Lower lobe of right lung (tissue), 2 donors: ENCODE results near the gene PHF8. TPM values are rescaled to one million over a fixed set of nuclear protein-coding genes. Genes with fewer than 3 reads are reported as not detected.

Source experiments
- ATAC-seq, 2 donors: fragments of 200-7000 bp; cut with Tn5 transposase; one replicate each; pipeline ENCODE4 v1.9.1; 2020 to 2022; ENCODE audit warnings: mild to moderate bottlenecking in 2 of 2, moderate library complexity in 2 of 2
- DNase-seq: peaks from one replicate; pipeline ENCODE4 v3.0.0-alpha.2; 2020
- H3K27ac ChIP-seq: fragments of 200-600 bp; one replicate; pipeline ENCODE4 v1.8.0; 2022
- H3K27me3 ChIP-seq: fragments of 200-600 bp; one replicate; pipeline ENCODE4 v1.8.0; 2022; ENCODE audit warnings: low read depth
- H3K36me3 ChIP-seq: fragments of 200-600 bp; one replicate; pipeline ENCODE4 v1.8.0; 2022; ENCODE audit warnings: mild to moderate bottlenecking
- H3K4me1 ChIP-seq: fragments of 200-600 bp; one replicate; pipeline ENCODE4 v1.8.0; 2022
- H3K4me3 ChIP-seq: fragments of 200-600 bp; one replicate; pipeline ENCODE4 v1.8.0; 2022; ENCODE audit warnings: mild to moderate bottlenecking
- H3K9me3 ChIP-seq: fragments of 200-600 bp; one replicate; pipeline ENCODE4 v1.8.0; 2022
- intact Hi-C: fragments of 100-400 bp; cut with DNase I; formaldehyde crosslinking; loops from one replicate; pipeline ENCODE4 v1.11.0; 2022
- total RNA-seq: library from RNA; stranded (reverse); fragmentation: NEBNext Ultra II Directional; extraction: Animal tissue kit (Norgen Biotek cat#: 25700); gene quantifications from one replicate; pipeline ENCODE4 v1.2.1, GENCODE V29; 2021
- TF ChIP-seq, protein P1 (sequence below): fragments of 200-600 bp; IDR thresholded peaks from one replicate; pipeline ENCODE4 v1.8.0; 2022; ENCODE audit warnings: antibody characterized with exemption, mild to moderate bottlenecking
- donor health status: DM: no; HTN: yes; CAD: no; lungs with severe emphysema.

The PHF8 gene
- total RNA-seq, 1 donor from 2014 or later = 26.4 TPM

DNA sequence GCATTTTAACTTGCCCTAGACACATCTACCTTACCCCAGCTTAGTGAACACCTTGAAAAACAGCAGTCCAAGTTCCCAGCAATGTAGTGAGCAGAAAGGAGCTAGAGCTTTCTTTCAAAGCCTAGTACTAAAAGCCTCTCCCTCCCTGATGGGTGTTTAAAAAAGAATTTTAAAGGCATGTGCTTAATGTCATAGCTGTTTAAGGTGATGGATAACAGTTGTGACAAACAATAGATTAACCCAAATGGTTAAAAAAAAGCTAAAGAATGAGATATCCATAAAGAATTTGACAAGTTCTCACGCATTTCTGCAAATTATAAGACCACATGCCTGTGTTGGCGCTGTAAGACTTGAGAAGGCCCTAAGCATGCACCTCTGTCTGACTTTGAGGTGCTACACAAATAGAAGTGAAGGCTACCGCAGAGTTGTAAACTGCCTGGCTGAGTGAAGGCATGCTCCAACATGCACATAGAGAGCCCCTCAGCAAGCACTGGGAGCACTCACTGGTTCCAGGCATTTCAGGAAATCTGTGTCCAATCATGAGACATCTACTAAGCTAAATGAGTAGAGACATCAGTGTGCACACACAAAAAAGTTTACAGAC lies 94.0 kb downstream of the PHF8 start:
- TF ChIP-seq, protein P1, sequence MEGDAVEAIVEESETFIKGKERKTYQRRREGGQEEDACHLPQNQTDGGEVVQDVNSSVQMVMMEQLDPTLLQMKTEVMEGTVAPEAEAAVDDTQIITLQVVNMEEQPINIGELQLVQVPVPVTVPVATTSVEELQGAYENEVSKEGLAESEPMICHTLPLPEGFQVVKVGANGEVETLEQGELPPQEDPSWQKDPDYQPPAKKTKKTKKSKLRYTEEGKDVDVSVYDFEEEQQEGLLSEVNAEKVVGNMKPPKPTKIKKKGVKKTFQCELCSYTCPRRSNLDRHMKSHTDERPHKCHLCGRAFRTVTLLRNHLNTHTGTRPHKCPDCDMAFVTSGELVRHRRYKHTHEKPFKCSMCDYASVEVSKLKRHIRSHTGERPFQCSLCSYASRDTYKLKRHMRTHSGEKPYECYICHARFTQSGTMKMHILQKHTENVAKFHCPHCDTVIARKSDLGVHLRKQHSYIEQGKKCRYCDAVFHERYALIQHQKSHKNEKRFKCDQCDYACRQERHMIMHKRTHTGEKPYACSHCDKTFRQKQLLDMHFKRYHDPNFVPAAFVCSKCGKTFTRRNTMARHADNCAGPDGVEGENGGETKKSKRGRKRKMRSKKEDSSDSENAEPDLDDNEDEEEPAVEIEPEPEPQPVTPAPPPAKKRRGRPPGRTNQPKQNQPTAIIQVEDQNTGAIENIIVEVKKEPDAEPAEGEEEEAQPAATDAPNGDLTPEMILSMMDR = no peak
- intact Hi-C loops = no loop called here
- Histone ChIP-seq H3K4me3 (no peak overlapping the region), H3K4me1 (no peaks in the 10 kb centered on the region), H3K27me3 (no peaks in the 10 kb centered on the region), H3K9me3 (no peaks in the 10 kb centered on the region), H3K27ac (no peak overlapping the region), H3K36me3 (peaks cover 42% of the 10 kb centered on the region)
- ATAC-seq = no peak
- DNase-seq = no peak

DNA sequence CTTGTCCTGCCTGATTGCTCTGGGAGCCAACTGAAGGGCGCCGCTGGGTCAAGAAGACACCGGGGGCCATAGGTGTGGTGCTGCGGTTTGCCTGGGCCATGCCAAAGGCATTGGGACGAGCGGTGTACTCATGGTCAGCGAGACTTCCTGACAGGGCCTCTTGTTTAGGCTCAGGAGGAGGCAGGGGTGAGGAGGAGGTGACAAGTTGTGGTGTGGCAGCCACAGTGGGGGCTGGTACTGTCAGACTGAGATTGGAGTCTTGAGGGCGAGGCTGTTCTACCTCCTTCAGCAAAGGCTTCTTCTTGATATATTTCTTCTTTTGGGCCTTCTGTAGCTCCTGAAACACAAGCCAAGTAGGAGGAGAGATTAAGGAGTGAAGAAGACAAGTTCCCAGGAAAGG lies 104.1 kb downstream of the PHF8 start:
- Histone ChIP-seq H3K4me1 (no peaks in the 10 kb centered on the region), H3K27ac (no peak overlapping the region), H3K4me3 (no peak overlapping the region), H3K36me3 (peaks cover 63% of the 10 kb centered on the region), H3K9me3 (no peaks in the 10 kb centered on the region), H3K27me3 (no peaks in the 10 kb centered on the region)
- DNase-seq = no peak
- ATAC-seq = no peak
- TF ChIP-seq, protein P1 = no peak
- intact Hi-C loops = no loop called here

DNA sequence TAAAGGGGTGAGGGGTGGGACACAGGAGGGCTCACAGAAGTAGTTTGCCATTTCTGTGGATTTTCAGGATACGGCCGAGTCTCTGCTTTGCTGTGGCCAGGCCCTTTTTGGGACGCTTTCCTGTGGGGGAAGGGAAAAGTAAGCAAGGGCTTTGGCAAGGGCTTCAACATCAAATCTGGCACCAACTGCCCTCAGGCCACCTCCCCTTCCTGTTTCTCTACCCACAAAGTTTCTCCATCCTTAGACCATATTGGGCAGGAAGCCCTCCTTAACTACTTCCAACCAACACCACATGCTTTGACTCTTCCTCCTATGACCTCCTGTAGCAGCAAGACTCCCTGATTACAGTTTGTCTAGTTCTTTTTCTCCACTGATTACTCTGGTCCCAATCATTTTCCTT lies 105.1 kb downstream of the PHF8 start:
- no peak for DNase-seq
- Histone ChIP-seq H3K36me3 (peaks cover 57% of the 10 kb centered on the region), H3K27ac (no peak overlapping the region), H3K27me3 (no peaks in the 10 kb centered on the region), H3K4me3 (no peak overlapping the region), H3K9me3 (no peaks in the 10 kb centered on the region), H3K4me1 (no peaks in the 10 kb centered on the region)
- ATAC-seq = no peak
- TF ChIP-seq, protein P1 = no peak
- intact Hi-C loops = no loop called here

DNA sequence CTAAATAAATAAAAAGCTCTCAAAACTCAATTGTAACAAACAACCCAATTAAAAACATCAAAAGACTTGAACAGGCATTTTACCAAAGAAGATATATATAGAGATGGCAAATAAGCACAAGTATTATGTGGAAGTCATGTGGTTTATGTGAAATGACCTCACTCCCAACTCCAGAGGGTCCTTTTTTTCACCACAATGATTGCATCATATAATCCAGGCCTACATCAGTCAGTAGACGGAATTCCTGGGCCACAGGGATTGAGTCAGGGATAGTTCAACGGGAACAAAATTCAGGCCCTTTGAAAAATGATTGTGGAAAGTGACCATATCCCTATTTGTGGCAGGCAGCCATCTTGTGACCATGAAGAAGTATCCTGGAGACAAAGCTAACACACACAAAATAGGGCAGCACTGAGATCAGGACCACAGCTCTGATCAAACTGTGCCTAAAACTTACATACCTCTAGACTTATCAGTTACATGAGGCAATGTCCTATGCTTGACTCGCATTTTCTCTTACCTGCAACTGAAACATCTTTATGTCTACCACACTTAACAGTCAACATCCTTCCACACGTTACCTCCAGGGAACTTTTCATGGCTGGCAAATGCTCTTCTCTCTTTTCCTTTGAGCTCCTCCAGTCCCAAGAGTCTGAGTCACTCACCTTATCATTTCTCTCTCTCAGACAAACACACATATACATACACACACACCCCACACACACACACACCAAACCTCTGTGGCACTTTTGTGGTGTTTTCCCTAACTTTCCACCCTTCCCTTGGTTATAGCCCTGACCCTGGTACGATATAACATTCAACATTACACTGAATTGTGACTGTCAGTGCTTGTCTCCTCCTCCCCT lies 113.5 kb downstream of the PHF8 start:
- DNase-seq (no peak), ATAC-seq (no peak)
- Histone ChIP-seq H3K4me3 (no peak overlapping the region), H3K27me3 (no peaks in the 10 kb centered on the region), H3K27ac (no peak overlapping the region), H3K4me1 (no peaks in the 10 kb centered on the region), H3K36me3 (no peaks in the 10 kb centered on the region), H3K9me3 (no peaks in the 10 kb centered on the region)
- TF ChIP-seq, protein P1 = no peak
- intact Hi-C loops = no loop called here

DNA sequence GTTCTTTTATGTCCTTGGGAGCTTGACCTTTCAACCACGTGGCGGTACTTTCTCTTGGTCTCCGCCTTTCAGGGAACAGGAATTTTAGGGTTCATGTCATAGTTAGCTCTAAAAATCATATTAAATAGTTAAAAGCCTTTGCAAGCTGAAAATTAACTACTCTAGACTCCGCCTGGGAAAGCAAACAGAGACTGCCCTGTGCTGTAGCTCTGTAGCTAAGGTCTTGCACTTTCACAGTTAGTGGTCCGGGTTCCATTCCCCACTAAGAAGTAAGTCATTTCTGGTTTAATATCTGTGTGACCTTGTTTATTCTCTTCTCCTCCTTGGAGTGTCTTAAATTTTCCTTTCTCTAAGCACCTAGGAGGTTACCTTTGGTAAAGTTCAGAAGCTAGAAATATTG lies 118.2 kb downstream of the PHF8 start:
- Histone ChIP-seq H3K9me3 (no peaks in the 10 kb centered on the region), H3K36me3 (no peaks in the 10 kb centered on the region), H3K27me3 (no peaks in the 10 kb centered on the region), H3K4me1 (no peaks in the 10 kb centered on the region), H3K4me3 (no peak overlapping the region), H3K27ac (no peak overlapping the region)
- ATAC-seq = no peak
- TF ChIP-seq, protein P1 = no peak
- no peak for DNase-seq
- intact Hi-C loops = no loop called here
